ENCODE measurements around the gene GRM7.

The GRM7 gene

DNA sequence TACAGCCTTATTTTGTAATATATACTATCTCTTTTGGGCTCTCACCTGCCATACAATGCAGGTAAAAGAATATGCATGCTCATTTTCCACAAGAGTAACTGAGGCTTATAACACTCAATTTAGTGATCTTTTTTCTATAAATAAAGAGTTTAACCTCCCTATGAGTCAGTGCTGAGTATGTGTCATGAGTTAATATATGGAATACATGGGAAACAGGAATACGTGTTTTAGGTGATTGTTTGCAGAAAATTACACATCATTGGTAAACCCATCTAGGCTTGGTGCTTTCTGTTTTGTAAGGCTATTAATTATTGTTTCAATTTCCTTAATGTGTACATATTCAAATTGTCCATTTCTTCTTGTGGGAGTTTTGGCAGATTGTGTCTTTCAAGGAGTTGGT lies 411.3 kb downstream of the GRM7 start:
- H3K27me3 ChIP-seq (ENCODE audit: control insufficient read depth in 1 of 2, insufficient read depth in 2 of 2, low read length in 2 of 2) = no peaks in the 10 kb centered on the region
- H3K9ac ChIP-seq (ENCODE audit: low read length) = no peak overlapping the region
- no peaks in the 10 kb centered on the region for H3K9me3 ChIP-seq (ENCODE audit: low read length)
- H3K27ac ChIP-seq (ENCODE audit: low read depth, low read length) = no peak overlapping the region
- no peaks in the 10 kb centered on the region for H3K4me1 ChIP-seq (ENCODE audit: insufficient read depth, low read length)
- H3K4me3 ChIP-seq (ENCODE audit: low read depth in 1 of 2, low read length in 2 of 2) = no peak overlapping the region
- H3K36me3 ChIP-seq (ENCODE audit: insufficient read depth, low read length) = no peaks in the 10 kb centered on the region

- H3K9me3 ChIP-seq (ENCODE audit: low read length) = no peaks in the 10 kb centered on the region
- H3K9ac ChIP-seq (ENCODE audit: low read length) = no peak overlapping the region
- H3K27ac ChIP-seq (ENCODE audit: low read depth, low read length) = no peak overlapping the region
- no peaks in the 10 kb centered on the region for H3K4me1 ChIP-seq (ENCODE audit: insufficient read depth, low read length)
- H3K27me3 ChIP-seq (ENCODE audit: control insufficient read depth in 1 of 2, insufficient read depth in 2 of 2, low read length in 2 of 2) = no peaks in the 10 kb centered on the region
- no peaks in the 10 kb centered on the region for H3K36me3 ChIP-seq (ENCODE audit: insufficient read depth, low read length)
- no peak overlapping the region for H3K4me3 ChIP-seq (ENCODE audit: low read depth in 1 of 2, low read length in 2 of 2)
Observed at GRCh38 chr3:7275396-7275795, 414.5 kb downstream of the GRM7 start.

DNA sequence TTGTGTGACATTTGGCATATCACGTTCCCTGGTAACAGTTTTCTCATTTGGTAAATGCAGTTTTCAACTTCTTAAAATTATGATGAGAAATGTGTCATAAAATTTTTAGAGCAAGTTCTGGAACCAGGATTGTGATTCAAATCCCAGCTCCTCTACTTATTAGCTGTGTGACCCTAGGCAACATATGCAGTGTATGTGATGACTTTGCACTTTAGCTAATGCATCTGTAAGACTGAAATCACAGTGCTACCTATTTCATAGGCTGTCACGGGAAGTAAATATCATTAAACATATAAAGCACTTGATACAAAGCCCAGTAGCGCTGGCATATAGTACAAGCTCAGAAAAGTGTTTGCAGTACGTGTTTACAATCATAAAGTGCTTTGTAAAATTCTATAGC lies 419.4 kb downstream of the GRM7 start:
- no peak overlapping the region for H3K9ac ChIP-seq (ENCODE audit: low read length)
- H3K27ac ChIP-seq (ENCODE audit: low read depth, low read length) = no peak overlapping the region
- no peaks in the 10 kb centered on the region for H3K9me3 ChIP-seq (ENCODE audit: low read length)

DNA sequence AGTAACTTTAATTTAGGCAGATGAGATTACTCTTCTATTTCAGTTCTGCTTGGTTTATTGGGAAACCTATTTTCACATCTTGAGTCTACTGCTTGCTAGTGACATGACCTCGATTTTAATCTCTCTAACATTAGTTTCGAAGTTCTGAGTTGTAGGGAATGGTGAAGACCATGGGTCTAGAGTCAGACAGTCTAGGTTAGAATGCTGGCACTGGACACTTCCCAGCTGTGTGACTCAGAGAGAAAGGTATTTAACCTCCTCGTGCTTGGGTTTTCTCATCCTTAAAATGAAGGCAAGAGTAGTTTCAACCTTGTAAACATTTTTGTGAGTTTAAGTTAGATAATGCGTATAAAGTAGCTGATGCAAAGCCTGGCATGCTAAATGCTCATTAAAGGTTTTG lies 422.1 kb downstream of the GRM7 start:
- Histone ChIP-seq H3K4me1 (ENCODE audit: insufficient read depth, low read length) (no peaks in the 10 kb centered on the region), H3K9ac (ENCODE audit: low read length) (no peak overlapping the region), H3K9me3 (ENCODE audit: low read length) (no peaks in the 10 kb centered on the region)

More for the DNA sequence above, 419.4 kb downstream of the GRM7 start:
- no peaks in the 10 kb centered on the region for H3K36me3 ChIP-seq (ENCODE audit: insufficient read depth, low read length)
- no peak overlapping the region for H3K4me3 ChIP-seq (ENCODE audit: low read depth in 1 of 2, low read length in 2 of 2)
- no peaks in the 10 kb centered on the region for H3K27me3 ChIP-seq (ENCODE audit: control insufficient read depth in 1 of 2, insufficient read depth in 2 of 2, low read length in 2 of 2)
- H3K4me1 ChIP-seq (ENCODE audit: insufficient read depth, low read length) = no peaks in the 10 kb centered on the region

GRCh38 chr3:7285505-7285904 lies 424.6 kb downstream of the GRM7 start:
- H3K4me1 ChIP-seq (ENCODE audit: insufficient read depth, low read length) = no peaks in the 10 kb centered on the region
- H3K27me3 ChIP-seq (ENCODE audit: control insufficient read depth in 1 of 2, insufficient read depth in 2 of 2, low read length in 2 of 2) = no peaks in the 10 kb centered on the region
- H3K27ac ChIP-seq (ENCODE audit: low read depth, low read length) = no peak overlapping the region
- H3K4me3 ChIP-seq (ENCODE audit: low read depth in 1 of 2, low read length in 2 of 2) = no peak overlapping the region
- no peaks in the 10 kb centered on the region for H3K36me3 ChIP-seq (ENCODE audit: insufficient read depth, low read length)
- H3K9ac ChIP-seq (ENCODE audit: low read length) = no peak overlapping the region
- H3K9me3 ChIP-seq (ENCODE audit: low read length) = no peaks in the 10 kb centered on the region

More for the DNA sequence above, 422.1 kb downstream of the GRM7 start:
- no peak overlapping the region for H3K4me3 ChIP-seq (ENCODE audit: low read depth in 1 of 2, low read length in 2 of 2)
- no peak overlapping the region for H3K27ac ChIP-seq (ENCODE audit: low read depth, low read length)
- no peaks in the 10 kb centered on the region for H3K36me3 ChIP-seq (ENCODE audit: insufficient read depth, low read length)
- H3K27me3 ChIP-seq (ENCODE audit: control insufficient read depth in 1 of 2, insufficient read depth in 2 of 2, low read length in 2 of 2) = no peaks in the 10 kb centered on the region

- Histone ChIP-seq H3K9ac (ENCODE audit: low read length) (no peak overlapping the region), H3K27ac (ENCODE audit: low read depth, low read length) (no peak overlapping the region), H3K4me1 (ENCODE audit: insufficient read depth, low read length) (no peaks in the 10 kb centered on the region), H3K4me3 (ENCODE audit: low read depth in 1 of 2, low read length in 2 of 2) (no peak overlapping the region), H3K27me3 (ENCODE audit: control insufficient read depth in 1 of 2, insufficient read depth in 2 of 2, low read length in 2 of 2) (no peaks in the 10 kb centered on the region), H3K9me3 (ENCODE audit: low read length) (no peaks in the 10 kb centered on the region), H3K36me3 (ENCODE audit: insufficient read depth, low read length) (no peaks in the 10 kb centered on the region)
Observed at GRCh38 chr3:7288133-7288532, 427.2 kb downstream of the GRM7 start.

DNA sequence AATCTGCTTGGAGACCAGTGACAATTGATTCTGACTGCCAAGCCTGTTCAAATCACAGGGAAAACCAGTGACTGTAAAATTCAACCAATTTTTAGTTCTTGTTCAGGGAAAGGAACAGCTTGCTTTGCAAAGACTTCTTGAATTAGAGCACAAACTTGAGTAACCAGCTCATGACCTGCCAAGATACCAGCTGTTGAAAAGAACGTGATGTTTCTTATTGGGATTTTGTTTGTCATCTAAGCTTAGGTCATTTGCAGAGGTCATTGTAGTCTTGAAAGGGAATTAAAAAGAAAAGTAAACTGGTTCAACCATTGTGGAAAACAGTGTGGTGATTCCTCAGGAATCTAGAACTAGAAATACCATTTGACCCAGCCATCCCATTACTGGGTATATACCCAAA lies 428.2 kb downstream of the GRM7 start:
- H3K36me3 ChIP-seq (ENCODE audit: insufficient read depth, low read length) = no peaks in the 10 kb centered on the region
- H3K4me3 ChIP-seq (ENCODE audit: low read depth in 1 of 2, low read length in 2 of 2) = no peak overlapping the region
- H3K9ac ChIP-seq (ENCODE audit: low read length) = no peak overlapping the region
- no peaks in the 10 kb centered on the region for H3K4me1 ChIP-seq (ENCODE audit: insufficient read depth, low read length)
- no peaks in the 10 kb centered on the region for H3K9me3 ChIP-seq (ENCODE audit: low read length)
- no peak overlapping the region for H3K27ac ChIP-seq (ENCODE audit: low read depth, low read length)
- no peaks in the 10 kb centered on the region for H3K27me3 ChIP-seq (ENCODE audit: control insufficient read depth in 1 of 2, insufficient read depth in 2 of 2, low read length in 2 of 2)

- H3K27me3 ChIP-seq (ENCODE audit: control insufficient read depth in 1 of 2, insufficient read depth in 2 of 2, low read length in 2 of 2) = no peaks in the 10 kb centered on the region
- H3K4me3 ChIP-seq (ENCODE audit: low read depth in 1 of 2, low read length in 2 of 2) = no peak overlapping the region
- no peaks in the 10 kb centered on the region for H3K9me3 ChIP-seq (ENCODE audit: low read length)
- no peak overlapping the region for H3K27ac ChIP-seq (ENCODE audit: low read depth, low read length)
- no peaks in the 10 kb centered on the region for H3K36me3 ChIP-seq (ENCODE audit: insufficient read depth, low read length)
- H3K9ac ChIP-seq (ENCODE audit: low read length) = no peak overlapping the region
- no peaks in the 10 kb centered on the region for H3K4me1 ChIP-seq (ENCODE audit: insufficient read depth, low read length)
Observed at GRCh38 chr3:7290077-7290825, 429.3 kb downstream of the GRM7 start.

DNA sequence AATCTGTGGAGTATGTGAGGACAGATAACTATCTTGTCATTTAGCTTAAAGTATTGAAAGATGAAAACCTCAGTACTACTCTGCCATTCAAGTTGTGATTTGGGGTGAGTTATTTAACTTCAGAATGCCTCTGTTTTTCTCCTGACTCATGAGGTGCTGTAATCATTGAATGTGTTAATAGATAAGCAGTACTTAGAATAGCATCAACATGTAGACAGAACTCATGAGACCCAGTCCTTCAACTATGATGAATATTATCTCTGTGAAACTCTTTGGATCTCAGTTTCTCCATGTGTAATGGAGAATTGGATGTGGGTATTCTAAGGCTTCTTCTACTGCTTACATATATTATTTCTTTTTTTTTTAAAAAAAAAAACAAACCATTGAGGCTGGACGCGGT lies 431.4 kb downstream of the GRM7 start:
- no peaks in the 10 kb centered on the region for H3K9me3 ChIP-seq (ENCODE audit: low read length)
- no peak overlapping the region for H3K27ac ChIP-seq (ENCODE audit: low read depth, low read length)
- no peak overlapping the region for H3K9ac ChIP-seq (ENCODE audit: low read length)
- no peaks in the 10 kb centered on the region for H3K36me3 ChIP-seq (ENCODE audit: insufficient read depth, low read length)
- no peak overlapping the region for H3K4me3 ChIP-seq (ENCODE audit: low read depth in 1 of 2, low read length in 2 of 2)
- no peaks in the 10 kb centered on the region for H3K27me3 ChIP-seq (ENCODE audit: control insufficient read depth in 1 of 2, insufficient read depth in 2 of 2, low read length in 2 of 2)
- H3K4me1 ChIP-seq (ENCODE audit: insufficient read depth, low read length) = no peaks in the 10 kb centered on the region

DNA sequence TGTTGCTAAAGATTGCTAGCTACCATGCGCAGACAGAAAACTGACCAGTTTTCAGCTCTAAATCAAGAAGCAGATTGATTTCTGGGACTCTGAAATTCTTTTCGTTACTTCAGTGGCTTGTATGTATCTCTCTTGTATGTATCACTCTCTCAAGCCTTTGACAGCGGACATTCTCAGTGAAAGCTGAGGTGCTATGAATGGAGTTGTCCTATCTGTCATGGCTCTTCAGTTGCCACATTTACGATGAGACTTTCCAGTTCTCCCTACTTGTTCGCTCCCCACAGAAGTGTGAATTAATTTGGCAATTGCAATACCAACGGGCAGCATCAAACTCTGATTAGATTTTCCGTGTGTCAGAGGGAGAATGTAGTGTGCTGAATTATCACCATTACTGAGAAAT lies 432.4 kb downstream of the GRM7 start:
- H3K9me3 ChIP-seq (ENCODE audit: low read length) = no peaks in the 10 kb centered on the region
- no peak overlapping the region for H3K9ac ChIP-seq (ENCODE audit: low read length)
- H3K36me3 ChIP-seq (ENCODE audit: insufficient read depth, low read length) = no peaks in the 10 kb centered on the region
- no peak overlapping the region for H3K4me3 ChIP-seq (ENCODE audit: low read depth in 1 of 2, low read length in 2 of 2)
- no peaks in the 10 kb centered on the region for H3K4me1 ChIP-seq (ENCODE audit: insufficient read depth, low read length)
- H3K27ac ChIP-seq (ENCODE audit: low read depth, low read length) = no peak overlapping the region
- H3K27me3 ChIP-seq (ENCODE audit: control insufficient read depth in 1 of 2, insufficient read depth in 2 of 2, low read length in 2 of 2) = no peaks in the 10 kb centered on the region

DNA sequence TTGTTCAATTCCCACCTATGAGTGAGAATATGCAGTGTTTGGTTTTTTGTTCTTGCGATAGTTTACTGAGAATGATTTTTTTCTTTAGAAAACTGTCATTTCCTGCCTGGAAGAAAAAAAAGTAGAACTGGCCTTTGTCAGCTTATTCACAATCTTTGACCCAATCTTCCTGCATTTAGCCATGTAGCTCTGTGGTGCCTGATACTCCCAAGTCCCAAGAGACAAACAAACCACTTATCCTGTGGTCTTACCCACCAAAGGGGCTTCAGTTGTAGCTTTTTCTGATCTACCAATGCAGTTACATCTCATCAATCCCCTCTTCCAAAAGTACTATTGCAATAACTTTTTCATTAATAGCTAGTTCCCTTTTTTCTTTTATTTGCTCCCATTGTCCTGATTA lies 444.6 kb downstream of the GRM7 start:
- H3K27me3 ChIP-seq (ENCODE audit: control insufficient read depth in 1 of 2, insufficient read depth in 2 of 2, low read length in 2 of 2) = no peaks in the 10 kb centered on the region
- H3K9ac ChIP-seq (ENCODE audit: low read length) = no peak overlapping the region
- peaks cover 5% of the 10 kb centered on the region for H3K9me3 ChIP-seq (ENCODE audit: low read length)
- H3K4me3 ChIP-seq (ENCODE audit: low read depth in 1 of 2, low read length in 2 of 2) = no peak overlapping the region
- H3K4me1 ChIP-seq (ENCODE audit: insufficient read depth, low read length) = peaks cover 14% of the 10 kb centered on the region
- no peak overlapping the region for H3K27ac ChIP-seq (ENCODE audit: low read depth, low read length)
- no peaks in the 10 kb centered on the region for H3K36me3 ChIP-seq (ENCODE audit: insufficient read depth, low read length)

DNA sequence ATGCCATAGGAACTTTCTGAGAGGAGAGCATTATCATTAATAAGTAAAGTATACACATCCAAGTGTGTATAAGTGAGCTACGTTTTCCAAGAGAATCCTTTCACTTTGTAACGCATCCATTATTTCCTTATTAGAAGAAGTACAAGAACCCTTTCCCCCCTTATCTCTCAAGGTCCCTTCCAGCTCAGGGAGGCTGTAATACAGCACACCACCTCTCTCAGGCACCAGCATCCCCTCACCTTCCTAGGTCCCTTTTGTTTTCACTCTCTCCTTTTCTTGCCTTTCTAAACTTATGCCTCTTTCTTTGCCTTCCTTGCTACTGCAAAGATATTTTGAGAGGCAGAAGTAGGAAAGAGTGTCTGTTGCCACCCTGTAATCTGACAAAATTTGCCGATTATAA lies 446.0 kb downstream of the GRM7 start:
- Histone ChIP-seq H3K4me1 (ENCODE audit: insufficient read depth, low read length) (peaks cover 14% of the 10 kb centered on the region), H3K27ac (ENCODE audit: low read depth, low read length) (no peak overlapping the region), H3K9ac (ENCODE audit: low read length) (no peak overlapping the region), H3K27me3 (ENCODE audit: control insufficient read depth in 1 of 2, insufficient read depth in 2 of 2, low read length in 2 of 2) (no peaks in the 10 kb centered on the region), H3K36me3 (ENCODE audit: insufficient read depth, low read length) (no peaks in the 10 kb centered on the region), H3K4me3 (ENCODE audit: low read depth in 1 of 2, low read length in 2 of 2) (no peak overlapping the region), H3K9me3 (ENCODE audit: low read length) (peaks cover 5% of the 10 kb centered on the region)
